GM20431 (cell line): ENCODE results near the gene RNF113B.

Experiments
- in situ Hi-C: fragments of 300-500 bp; cut with MseI, MboI; formaldehyde crosslinking; loops from one replicate; pipeline ENCODE4 v1.15.0; 2020; ENCODE audit warnings: low sequenced_read_pairs; ENCODE audit not compliant: unreplicated experiment

The RNF113B gene

GRCh38 chr13:98143157-98143553, 33.9 kb downstream of the RNF113B start:
- in situ Hi-C loops: no loop called here

GRCh38 chr13:98142380-98143156, 34.5 kb downstream of the RNF113B start, which contains the start of gene FARP1:
FARP1 (plus strand) TSS chr13:98143094; CDS start chr13:98213243, 70,149 bp downstream.
- in situ Hi-C loops: no loop called here

- in situ Hi-C loops: no loop called here
Observed at GRCh38 chr13:98141509-98142379, 35.3 kb downstream of the RNF113B start.

GRCh38 chr13:98141091-98141490, 36.0 kb downstream of the RNF113B start:
- in situ Hi-C loops: no loop called here

- in situ Hi-C loops: no loop called here
Observed at GRCh38 chr13:98134901-98135300, 42.2 kb downstream of the RNF113B start.

- in situ Hi-C loops: no loop called here
Observed at GRCh38 chr13:98133946-98134345, 43.1 kb downstream of the RNF113B start.

- in situ Hi-C loops: no loop called here
Observed at GRCh38 chr13:98129059-98129746, 47.9 kb downstream of the RNF113B start.
